ENCODE data around the gene NAA16.

DNA sequence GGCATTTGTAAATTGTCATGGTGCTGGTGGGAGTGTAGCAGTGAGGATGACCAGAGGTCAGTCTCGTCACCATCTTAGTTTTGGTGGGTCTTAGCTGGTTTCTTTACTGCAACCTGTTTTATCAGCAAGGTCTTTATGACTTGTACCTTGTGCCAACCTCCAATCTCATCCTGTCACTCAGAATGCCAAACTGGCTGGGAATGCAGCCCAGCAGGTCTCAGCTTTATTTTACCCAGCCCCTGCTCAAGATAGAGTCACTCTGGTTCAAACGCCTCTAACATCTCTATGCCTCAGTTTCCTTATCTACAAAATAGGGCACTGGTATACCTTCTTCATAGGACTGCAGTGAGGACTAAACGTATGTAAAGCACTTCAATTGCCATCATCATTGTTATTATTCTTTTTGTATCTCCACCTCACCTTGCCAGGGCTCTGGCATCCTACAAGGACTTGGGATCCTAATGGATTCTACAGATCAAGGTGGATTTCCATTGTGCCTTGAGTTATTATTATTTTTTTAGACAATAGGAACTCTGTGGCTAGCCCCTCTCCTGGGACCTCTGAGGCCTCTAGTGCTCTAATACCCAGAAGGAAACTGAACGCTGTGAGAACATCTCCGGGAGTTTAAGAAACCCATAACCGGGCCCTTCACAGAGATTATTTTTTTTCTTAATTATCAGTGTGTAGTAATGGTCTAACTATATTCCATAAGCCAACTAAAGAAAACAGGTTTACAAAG lies 77.2 kb downstream of the NAA16 start:
- TF ChIP-seq EZH2 (IDR thresholded peaks at IDR 0.05; ENCODE audit: low read length, unreplicated experiment) (no peak), EZH2phosphoT487 (IDR thresholded peaks at IDR 0.05; ENCODE audit: borderline replicate concordance, low read length) (no peak)
- TF ChIP-seq, protein P1, sequence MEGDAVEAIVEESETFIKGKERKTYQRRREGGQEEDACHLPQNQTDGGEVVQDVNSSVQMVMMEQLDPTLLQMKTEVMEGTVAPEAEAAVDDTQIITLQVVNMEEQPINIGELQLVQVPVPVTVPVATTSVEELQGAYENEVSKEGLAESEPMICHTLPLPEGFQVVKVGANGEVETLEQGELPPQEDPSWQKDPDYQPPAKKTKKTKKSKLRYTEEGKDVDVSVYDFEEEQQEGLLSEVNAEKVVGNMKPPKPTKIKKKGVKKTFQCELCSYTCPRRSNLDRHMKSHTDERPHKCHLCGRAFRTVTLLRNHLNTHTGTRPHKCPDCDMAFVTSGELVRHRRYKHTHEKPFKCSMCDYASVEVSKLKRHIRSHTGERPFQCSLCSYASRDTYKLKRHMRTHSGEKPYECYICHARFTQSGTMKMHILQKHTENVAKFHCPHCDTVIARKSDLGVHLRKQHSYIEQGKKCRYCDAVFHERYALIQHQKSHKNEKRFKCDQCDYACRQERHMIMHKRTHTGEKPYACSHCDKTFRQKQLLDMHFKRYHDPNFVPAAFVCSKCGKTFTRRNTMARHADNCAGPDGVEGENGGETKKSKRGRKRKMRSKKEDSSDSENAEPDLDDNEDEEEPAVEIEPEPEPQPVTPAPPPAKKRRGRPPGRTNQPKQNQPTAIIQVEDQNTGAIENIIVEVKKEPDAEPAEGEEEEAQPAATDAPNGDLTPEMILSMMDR (conservative IDR thresholded peaks at IDR 0.05; ENCODE audit: low read depth, low read length): no peak
